BLaER1 (cell line): ENCODE data around the gene CHMP4B.

Source experiments
- H3K27ac ChIP-seq: shearing (Covaris generic); formaldehyde crosslinking; 2 replicates; pipeline ENCODE4 v1.8.1; 2022
- H3K27me3 ChIP-seq: shearing (Covaris generic); formaldehyde crosslinking; 2 replicates; pipeline ENCODE4 v1.8.1; 2022
- H3K36me3 ChIP-seq: shearing (Covaris generic); formaldehyde crosslinking; 2 replicates; pipeline ENCODE4 v1.8.1; 2022
- H3K4me1 ChIP-seq: shearing (Covaris generic); formaldehyde crosslinking; 2 replicates; pipeline ENCODE4 v1.8.1; 2022
- H3K4me2 ChIP-seq: shearing (Covaris generic); formaldehyde crosslinking; 2 replicates; pipeline ENCODE4 v1.8.1; 2022
- H3K4me3 ChIP-seq: shearing (Covaris generic); formaldehyde crosslinking; 2 replicates; pipeline ENCODE4 v1.8.1; 2022
- H3K9ac ChIP-seq: shearing (Covaris generic); formaldehyde crosslinking; 2 replicates; pipeline ENCODE4 v1.8.1; 2022
- H3K9me3 ChIP-seq: shearing (Covaris generic); formaldehyde crosslinking; 2 replicates; pipeline ENCODE4 v1.8.1; 2022
- H4K20me1 ChIP-seq: shearing (Covaris generic); formaldehyde crosslinking; 2 replicates; pipeline ENCODE4 v1.8.1; 2022
- Cebpa-rat ChIP-seq: shearing (Covaris generic); IDR thresholded peaks from 2 replicates; pipeline ENCODE4 v1.8.1; 2022

CHMP4B gene

DNA sequence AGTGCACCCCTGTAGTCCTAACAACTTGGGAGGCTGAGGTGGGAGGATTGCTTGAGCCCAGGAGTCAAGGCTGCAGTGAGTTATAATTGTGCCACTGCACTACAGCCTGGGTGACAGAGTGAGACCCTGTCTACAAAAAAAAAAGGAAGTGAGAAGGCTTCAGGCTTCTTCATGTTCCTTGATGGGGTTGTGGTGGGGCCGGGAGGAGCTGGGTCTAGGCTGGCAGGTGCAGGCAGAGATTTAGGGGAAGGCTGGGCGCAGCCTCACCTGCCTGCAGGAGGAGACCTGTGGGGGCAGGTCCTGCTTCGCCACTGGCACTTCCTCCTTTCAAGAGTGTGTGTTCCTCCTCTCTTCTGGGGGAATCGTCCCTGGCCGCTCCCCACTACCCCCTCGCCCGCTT, 63.9 kb downstream of the CHMP4B start:
- no peak overlapping the region for H3K4me2 ChIP-seq
- no peaks in the 10 kb centered on the region for H4K20me1 ChIP-seq
- H3K9ac ChIP-seq, result no peak overlapping the region
- H3K9me3 ChIP-seq, result peaks cover 33% of the 10 kb centered on the region
- no peak overlapping the region for H3K4me3 ChIP-seq
- no peak for TF ChIP-seq Cebpa-rat
- no peaks in the 10 kb centered on the region for H3K36me3 ChIP-seq
- no peak overlapping the region for H3K27ac ChIP-seq
- peaks cover 10% of the 10 kb centered on the region for H3K4me1 ChIP-seq
- H3K27me3 ChIP-seq, result no peaks in the 10 kb centered on the region

DNA sequence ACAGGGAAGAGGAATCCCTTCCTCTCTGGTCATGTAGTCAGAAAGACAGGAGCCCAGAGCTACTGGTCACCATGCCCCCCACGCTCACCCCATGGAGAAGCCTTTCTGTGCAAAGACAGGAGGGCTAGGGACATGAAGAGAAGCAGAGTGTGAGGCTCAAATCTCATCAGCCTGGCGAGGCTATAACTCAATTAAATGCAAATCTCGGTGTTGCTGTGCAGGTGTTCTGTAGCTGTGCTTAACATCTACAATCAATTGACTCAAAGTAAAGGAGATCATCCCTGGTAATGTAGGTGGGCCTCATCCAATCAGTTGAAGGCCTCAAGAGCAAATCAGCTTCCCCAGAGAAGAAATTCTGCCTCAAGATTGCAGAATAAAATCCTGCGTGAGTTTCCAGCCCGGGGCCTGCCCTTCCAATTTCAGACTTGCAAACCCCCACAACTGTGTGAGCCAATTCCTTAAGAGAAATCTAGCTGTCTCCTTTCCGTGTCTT, 64.4 kb downstream of the CHMP4B start:
- Histone ChIP-seq H3K9me3 (peaks cover 33% of the 10 kb centered on the region), H3K27ac (no peak overlapping the region), H3K4me3 (no peak overlapping the region), H3K36me3 (no peaks in the 10 kb centered on the region), H3K9ac (no peak overlapping the region), H3K27me3 (no peaks in the 10 kb centered on the region), H3K4me1 (peaks cover 10% of the 10 kb centered on the region), H4K20me1 (no peaks in the 10 kb centered on the region), H3K4me2 (no peak overlapping the region)
- no peak for TF ChIP-seq Cebpa-rat

DNA sequence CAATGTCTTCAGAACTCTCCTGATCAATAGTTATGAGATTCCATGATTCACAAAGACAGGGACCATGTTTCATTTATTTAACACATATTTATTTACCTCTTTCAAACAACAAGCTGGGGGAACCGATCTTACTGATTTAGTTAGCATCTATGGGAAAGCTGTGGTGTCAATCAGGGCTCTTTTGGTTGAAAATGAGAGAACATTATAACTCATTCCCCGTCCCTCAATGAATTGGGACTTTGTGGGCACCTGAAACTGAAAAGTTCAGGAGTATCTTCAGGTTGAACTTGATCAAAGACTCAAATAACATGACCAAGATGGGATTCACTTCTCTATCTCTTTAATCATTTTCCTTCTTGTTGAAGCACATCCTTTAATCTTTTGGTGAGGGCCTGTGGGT, 67.4 kb downstream of the CHMP4B start:
- peaks cover 10% of the 10 kb centered on the region for H3K4me1 ChIP-seq

DNA sequence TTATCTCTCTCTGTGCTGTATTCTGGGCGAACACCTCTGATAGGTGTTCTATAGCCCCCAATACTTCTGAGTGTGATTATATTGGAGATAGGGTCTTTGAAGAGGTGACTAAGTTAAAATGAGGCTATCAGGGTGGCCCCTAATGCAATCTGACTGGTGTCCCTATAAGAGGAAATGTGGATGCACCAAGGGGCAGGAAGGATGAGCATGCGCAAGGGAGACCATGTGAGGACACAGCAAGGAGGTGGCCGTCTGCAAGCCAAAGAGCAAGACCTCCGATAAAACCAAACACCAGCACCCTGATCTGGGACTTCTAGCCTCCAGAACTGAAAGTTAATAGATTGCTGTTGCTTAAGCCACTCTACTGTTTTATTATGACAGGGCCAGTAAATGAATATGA, 69.2 kb downstream of the CHMP4B start:
- H3K4me3 ChIP-seq, result no peak overlapping the region
- H4K20me1 ChIP-seq, result no peaks in the 10 kb centered on the region
- no peak overlapping the region for H3K27ac ChIP-seq
- no peak overlapping the region for H3K4me2 ChIP-seq
- H3K27me3 ChIP-seq, result no peaks in the 10 kb centered on the region
- H3K9ac ChIP-seq, result no peak overlapping the region
- H3K36me3 ChIP-seq, result no peaks in the 10 kb centered on the region
- H3K4me1 ChIP-seq, result peaks cover 1% of the 10 kb centered on the region; the same call in 1 of the 2 replicates
- no peak for TF ChIP-seq Cebpa-rat
- H3K9me3 ChIP-seq, result peaks cover 33% of the 10 kb centered on the region

More for the DNA sequence above, 67.4 kb downstream of the CHMP4B start:
- Histone ChIP-seq H3K27ac (no peak overlapping the region), H3K4me2 (no peak overlapping the region), H3K9ac (no peak overlapping the region), H3K27me3 (no peaks in the 10 kb centered on the region), H3K36me3 (no peaks in the 10 kb centered on the region), H3K9me3 (peaks cover 33% of the 10 kb centered on the region), H3K4me3 (no peak overlapping the region), H4K20me1 (no peaks in the 10 kb centered on the region)
- TF ChIP-seq Cebpa-rat, result no peak

DNA sequence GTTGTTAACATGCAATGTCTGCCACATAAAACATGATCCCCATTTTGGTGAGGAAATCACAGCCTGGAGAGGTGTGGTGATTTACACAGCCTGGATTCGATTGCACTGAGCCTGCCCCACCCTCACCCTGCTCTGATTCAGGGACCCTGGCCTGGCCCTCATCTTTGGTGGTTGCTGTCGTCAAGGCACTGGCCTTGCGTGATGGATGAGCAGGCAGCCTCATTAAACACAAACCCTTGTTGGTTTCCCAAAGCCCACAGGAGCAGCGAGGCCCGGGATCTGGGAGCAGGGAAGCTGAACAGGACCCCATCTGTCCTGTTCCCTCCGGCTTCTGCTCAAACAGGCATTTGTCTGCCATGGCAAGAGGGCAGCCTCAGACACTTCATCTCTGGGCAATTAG, 70.8 kb downstream of the CHMP4B start:
- no peak for TF ChIP-seq Cebpa-rat
- H3K27ac ChIP-seq, result no peak overlapping the region
- no peak overlapping the region for H3K9ac ChIP-seq
- no peaks in the 10 kb centered on the region for H3K27me3 ChIP-seq
- H3K4me2 ChIP-seq, result no peak overlapping the region
- H3K36me3 ChIP-seq, result no peaks in the 10 kb centered on the region
- no peaks in the 10 kb centered on the region for H3K4me1 ChIP-seq
- peaks cover 26% of the 10 kb centered on the region for H3K9me3 ChIP-seq
- H3K4me3 ChIP-seq, result no peak overlapping the region
- no peaks in the 10 kb centered on the region for H4K20me1 ChIP-seq

DNA sequence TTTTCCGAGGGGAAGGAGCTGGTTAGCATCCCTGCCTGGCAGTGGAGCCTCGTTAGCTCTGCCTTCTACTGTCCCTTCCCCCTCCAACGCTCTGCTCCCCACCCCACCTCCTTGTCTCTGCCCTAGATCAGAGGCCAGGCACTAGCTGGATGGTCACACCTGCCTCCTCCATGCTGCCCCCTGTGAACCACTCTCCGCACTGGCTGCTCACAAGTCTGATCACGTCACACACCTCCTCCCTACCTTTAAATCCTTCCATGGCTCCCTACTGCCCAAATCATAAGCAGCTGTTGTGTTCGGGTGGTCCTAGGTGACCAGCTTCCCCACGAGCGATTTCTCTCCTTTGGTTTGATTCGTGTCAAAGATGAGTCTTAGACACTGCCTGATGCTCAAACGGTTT, 71.3 kb downstream of the CHMP4B start:
- Histone ChIP-seq H3K9ac (no peak overlapping the region), H3K27ac (no peak overlapping the region), H3K36me3 (no peaks in the 10 kb centered on the region), H3K4me3 (no peak overlapping the region), H4K20me1 (no peaks in the 10 kb centered on the region), H3K4me1 (no peaks in the 10 kb centered on the region), H3K27me3 (no peaks in the 10 kb centered on the region), H3K4me2 (no peak overlapping the region), H3K9me3 (peaks cover 25% of the 10 kb centered on the region)
- TF ChIP-seq Cebpa-rat, result no peak

DNA sequence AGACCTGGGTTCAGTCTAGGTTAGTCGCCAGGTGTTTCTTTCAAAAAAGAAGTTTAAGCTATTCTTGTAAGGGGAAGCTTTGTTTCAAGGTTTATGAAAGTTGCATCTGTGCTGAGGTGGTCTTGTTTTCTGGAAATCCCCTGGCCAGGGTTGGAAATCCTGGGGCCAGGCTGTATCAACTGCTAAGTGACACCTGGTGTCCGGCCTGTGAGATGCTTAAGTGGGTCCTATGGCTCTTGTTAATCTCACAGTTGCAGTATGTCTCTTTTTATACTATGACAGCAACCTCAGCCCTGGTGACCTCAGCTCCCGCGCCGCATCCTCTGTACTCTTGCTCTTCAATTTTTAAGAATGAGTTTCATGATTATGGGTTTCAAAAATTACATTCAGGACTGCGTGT, 72.0 kb downstream of the CHMP4B start:
- no peak overlapping the region for H3K4me3 ChIP-seq

DNA sequence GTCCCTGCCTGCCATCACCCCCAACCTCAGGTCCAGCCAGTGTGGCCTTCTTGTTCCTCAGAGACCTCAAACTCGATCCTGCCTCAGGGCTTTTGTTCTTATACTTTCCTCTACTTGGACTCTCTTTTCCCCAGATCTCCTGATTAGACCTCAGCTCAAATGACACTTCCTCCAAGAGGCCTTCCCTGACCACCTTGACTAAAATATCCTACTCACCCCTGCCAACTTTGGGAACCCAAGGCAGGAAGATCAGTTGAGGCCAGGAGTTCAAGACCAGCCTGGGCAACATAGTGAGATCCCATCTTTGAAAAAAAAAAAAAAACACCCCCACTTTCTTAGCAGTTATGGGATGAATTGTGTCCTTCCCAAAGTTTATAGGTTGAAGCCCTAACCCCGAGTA, 73.5 kb downstream of the CHMP4B start:
- no peak for TF ChIP-seq Cebpa-rat
- H3K36me3 ChIP-seq, result no peaks in the 10 kb centered on the region
- H3K4me3 ChIP-seq, result no peak overlapping the region
- peaks cover 9% of the 10 kb centered on the region for H3K4me1 ChIP-seq
- H3K9me3 ChIP-seq, result peaks cover 5% of the 10 kb centered on the region
- H4K20me1 ChIP-seq, result no peaks in the 10 kb centered on the region
- no peak overlapping the region for H3K4me2 ChIP-seq
- H3K27me3 ChIP-seq, result no peaks in the 10 kb centered on the region
- H3K27ac ChIP-seq, result no peak overlapping the region
- H3K9ac ChIP-seq, result no peak overlapping the region

More for the DNA sequence above, 72.0 kb downstream of the CHMP4B start:
- H3K4me1 ChIP-seq, result no peaks in the 10 kb centered on the region
- no peak overlapping the region for H3K9ac ChIP-seq
- no peaks in the 10 kb centered on the region for H3K27me3 ChIP-seq
- H3K4me2 ChIP-seq, result no peak overlapping the region
- no peak for TF ChIP-seq Cebpa-rat
- H4K20me1 ChIP-seq, result no peaks in the 10 kb centered on the region
- no peak overlapping the region for H3K27ac ChIP-seq
- H3K36me3 ChIP-seq, result no peaks in the 10 kb centered on the region
- H3K9me3 ChIP-seq, result peaks cover 20% of the 10 kb centered on the region

DNA sequence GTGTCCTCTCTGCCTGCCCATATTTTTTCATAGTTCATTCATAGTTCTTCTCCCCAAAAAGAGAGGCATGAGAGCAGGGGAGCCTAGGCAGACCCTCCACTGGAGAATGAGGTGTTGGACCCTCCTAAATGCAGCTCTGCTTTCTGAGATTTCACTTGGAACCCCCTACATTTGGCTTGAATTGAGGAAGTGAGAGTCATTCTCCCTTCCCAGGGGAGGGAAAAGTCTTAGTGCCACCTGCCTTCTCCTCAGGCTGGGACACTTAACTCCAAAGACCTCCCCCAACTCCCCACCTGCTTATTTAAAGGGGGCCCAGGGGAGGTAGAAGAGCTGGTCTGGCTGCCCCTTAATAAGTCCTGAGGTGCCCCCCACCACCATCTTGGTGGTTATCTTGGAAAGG, 78.2 kb downstream of the CHMP4B start:
- Histone ChIP-seq H3K4me3 (no peak overlapping the region), H3K27me3 (no peaks in the 10 kb centered on the region), H4K20me1 (no peaks in the 10 kb centered on the region), H3K4me1 (peaks cover 10% of the 10 kb centered on the region), H3K4me2 (peak overlapping the region; percentile 26; the same call in 1 of the 2 replicates), H3K9ac (no peak overlapping the region), H3K27ac (no peak overlapping the region), H3K36me3 (no peaks in the 10 kb centered on the region), H3K9me3 (peaks cover 19% of the 10 kb centered on the region; the same call in 1 of the 2 replicates)
- TF ChIP-seq Cebpa-rat, result no peak

DNA sequence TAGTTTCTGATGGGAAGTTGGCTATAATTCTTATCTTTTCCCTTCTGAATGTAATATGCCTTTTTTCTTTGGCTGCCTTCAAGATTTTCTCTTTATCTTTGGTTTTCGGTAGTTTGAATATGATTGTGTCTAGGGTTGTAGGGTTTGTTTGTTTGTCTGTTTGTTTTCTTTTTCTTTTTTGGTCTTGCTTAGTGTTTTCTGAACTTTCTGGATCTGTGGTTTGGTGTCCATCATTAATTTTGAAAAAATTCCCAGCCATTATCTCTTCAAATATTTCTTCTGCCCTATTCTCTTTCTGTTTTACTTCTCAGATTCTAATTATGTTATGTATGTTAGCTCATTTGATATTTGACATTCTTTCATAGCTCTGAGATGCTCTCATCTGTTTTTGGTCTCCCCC, 79.4 kb downstream of the CHMP4B start:
- H3K27ac ChIP-seq, result no peak overlapping the region
- no peak for TF ChIP-seq Cebpa-rat
- H3K9me3 ChIP-seq, result peaks cover 19% of the 10 kb centered on the region; the same call in 1 of the 2 replicates
- H3K4me3 ChIP-seq, result no peak overlapping the region
- peaks cover 17% of the 10 kb centered on the region for H3K4me1 ChIP-seq
- H3K9ac ChIP-seq, result no peak overlapping the region
- H3K27me3 ChIP-seq, result no peaks in the 10 kb centered on the region
- H3K36me3 ChIP-seq, result no peaks in the 10 kb centered on the region
- no peak overlapping the region for H3K4me2 ChIP-seq
- no peaks in the 10 kb centered on the region for H4K20me1 ChIP-seq

DNA sequence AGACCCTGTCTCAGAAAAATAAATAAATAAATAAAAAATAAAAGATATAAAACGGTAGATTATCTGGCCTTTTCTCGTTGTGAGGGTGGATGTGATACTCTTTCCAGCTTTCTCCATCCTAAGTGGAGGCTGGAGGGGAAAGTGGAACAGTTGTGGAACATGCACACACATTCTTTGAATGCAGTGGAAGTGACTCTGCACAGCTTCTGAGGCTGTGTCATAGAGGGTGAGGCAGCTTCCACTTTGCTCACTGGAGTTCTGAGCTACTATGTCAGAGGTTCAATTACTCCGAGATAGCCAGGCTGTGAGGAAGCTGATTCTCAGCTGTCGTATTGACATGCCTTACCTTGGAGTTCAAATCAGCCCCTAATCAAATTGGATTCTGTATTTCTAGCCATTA, 82.2 kb downstream of the CHMP4B start:
- no peaks in the 10 kb centered on the region for H4K20me1 ChIP-seq
- peaks cover 19% of the 10 kb centered on the region; the same call in 1 of the 2 replicates for H3K9me3 ChIP-seq
- no peaks in the 10 kb centered on the region for H3K27me3 ChIP-seq
- no peak overlapping the region for H3K27ac ChIP-seq
- no peak overlapping the region for H3K4me2 ChIP-seq
- no peaks in the 10 kb centered on the region for H3K36me3 ChIP-seq
- H3K4me3 ChIP-seq, result no peak overlapping the region
- H3K4me1 ChIP-seq, result peaks cover 28% of the 10 kb centered on the region
- no peak for TF ChIP-seq Cebpa-rat
- H3K9ac ChIP-seq, result no peak overlapping the region
